Suppressor macrophage (primary cell): ENCODE data around the gene VAMP4.
"Not testable (repeated sequence)": the region's sequence is repeated elsewhere in the genome, so short reads cannot be mapped to it uniquely, and the experiment has no call there.

Experiments
- DNase-seq, 4 experiments: peaks; one replicate each; pipeline ENCODE4 v3.0.0-alpha.2; 2020 to 2022

VAMP4 gene

DNA sequence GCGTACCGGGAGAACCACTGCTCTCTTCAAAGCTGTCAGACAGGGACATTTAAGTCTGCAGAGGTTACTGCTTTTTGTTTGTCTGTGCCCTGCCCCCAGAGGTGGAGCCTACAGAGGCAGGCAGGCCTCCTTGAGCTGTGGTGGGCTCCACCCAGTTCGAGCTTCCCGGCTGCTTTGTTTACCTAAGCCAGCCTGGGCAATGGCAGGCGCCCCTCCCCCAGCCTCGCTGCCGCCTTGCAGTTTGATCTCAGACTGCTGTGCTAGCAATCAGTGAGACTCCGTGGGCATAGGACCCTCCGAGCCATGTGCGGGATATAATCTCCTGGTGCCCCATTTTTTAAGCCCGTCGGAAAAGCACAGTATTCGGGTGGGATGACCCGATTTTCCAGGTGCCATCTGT, 46.1 kb downstream of the VAMP4 start:
- not testable (repeated sequence) for DNase-seq

DNA sequence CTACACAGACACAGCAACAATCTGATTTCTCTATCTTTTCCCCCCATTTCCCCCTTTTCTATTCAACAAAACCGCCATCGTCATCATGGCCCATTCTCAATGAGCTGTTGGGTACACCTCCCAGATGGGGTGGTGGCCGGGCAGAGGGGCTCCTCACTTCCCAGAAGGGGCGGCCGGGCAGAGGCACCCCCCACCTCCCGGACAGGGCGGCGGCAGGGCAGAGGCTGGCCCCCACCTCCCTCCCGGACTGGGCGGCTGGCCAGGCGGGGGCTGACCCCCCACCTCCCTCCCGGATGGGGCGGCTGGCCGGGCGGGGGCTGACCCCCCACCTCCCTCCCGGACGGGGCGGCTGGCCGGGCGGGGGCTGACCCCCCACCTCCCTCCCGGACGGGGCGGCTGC, 48.3 kb downstream of the VAMP4 start:
- DNase-seq: not testable (repeated sequence)

DNA sequence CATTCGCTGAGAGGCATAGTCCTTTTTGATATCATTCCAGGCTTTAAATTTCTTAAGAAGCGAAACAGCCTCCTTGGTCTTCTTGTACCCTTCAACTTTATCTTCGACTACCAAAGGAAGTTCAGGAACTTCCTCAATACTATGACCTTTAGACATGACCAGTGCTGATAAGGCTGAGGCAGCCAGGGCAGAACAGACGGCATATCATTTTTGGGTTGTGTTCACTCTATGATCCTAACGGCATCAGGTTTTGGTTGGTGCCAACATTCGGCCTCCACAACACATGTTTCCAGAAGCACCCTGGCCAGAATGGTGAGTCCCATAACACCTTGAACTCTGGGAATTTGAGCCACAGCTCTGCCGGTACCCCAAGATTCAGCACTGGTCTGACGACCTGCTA, 58.0 kb downstream of the VAMP4 start:
- no peak for DNase-seq

DNA sequence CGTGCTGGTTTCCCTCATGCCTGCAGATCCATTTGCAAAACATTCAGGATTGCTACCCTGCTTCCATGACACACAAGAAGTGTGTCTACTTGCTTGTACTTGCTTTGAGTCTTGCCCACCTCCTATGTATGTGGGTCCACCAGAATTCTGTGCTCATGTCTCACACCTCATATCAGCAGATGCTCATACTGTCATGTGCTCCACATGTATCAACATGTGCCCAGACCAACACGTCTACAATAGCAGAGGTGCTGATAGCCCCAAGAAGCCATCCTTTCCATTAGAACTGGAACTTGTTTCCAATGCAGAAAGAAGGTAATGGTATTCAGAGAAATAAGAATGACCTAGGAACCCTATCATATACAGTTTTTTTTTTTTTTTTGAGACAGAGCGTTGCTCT, 61.5 kb downstream of the VAMP4 start:
- DNase-seq: no peak

DNA sequence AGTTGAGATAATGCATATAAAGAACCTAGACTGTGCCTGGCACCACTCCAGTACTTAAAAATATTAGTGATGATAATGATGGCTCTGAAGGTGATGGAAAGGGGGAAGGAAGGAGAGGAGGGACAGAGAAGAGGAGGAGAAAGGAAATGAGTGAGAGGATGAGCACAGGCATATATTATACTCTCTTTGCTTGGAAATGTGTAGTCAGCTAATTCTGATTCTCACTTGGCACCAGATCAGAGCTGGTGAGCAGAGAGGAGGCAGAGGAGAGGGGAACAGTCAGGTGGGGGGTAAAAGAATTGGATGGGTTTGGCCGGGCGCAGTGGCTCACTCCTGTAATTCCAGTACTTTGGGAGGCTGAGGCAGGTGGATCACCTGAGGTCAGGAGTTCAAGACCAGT, 65.0 kb downstream of the VAMP4 start:
- no peak for DNase-seq

DNA sequence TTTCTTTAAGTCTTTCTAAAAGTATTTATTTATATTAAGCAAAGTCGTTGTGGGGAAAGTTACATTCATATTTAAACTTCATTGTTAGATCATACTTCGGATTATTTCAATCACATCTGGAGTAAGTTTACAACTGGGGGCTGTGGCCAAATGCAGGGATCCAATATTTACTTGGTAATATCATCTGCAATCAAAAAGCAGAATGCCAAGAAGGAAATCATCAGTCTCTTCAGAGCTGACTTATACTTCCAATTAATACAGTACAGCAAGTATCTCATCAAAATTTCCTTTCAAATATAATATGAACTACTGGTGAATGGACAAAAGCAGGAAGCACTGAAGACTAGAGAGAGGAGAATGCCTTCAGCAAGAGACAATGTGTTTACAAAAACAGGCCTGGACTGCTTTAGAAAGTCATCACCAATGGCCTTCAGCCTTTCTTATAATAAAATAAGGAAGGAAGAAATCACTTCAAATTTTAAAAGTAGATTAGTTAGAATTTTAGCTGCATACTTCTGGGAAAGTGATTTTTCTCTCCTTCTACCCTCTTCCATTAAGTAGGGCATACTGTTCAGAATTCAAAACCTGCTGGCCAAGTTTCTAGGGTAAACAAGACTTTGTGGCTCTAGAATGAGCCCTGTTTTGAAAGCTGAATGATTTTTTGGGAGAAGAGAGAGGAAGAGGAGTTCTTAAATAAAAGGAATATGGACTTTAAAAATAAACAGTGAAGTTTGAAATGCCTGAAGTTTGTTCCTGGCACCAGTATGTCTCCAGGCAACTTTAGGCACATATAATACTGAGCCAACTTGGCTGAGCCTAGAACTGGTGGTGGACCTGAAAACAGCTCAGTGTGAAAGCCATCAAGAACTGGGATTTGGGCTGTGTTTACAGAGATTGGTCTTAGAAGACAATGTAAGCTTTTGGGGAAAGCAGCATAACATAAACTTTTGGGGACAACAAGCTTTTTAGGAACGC, 67.1 kb downstream of the VAMP4 start:
- no peak for DNase-seq

DNA sequence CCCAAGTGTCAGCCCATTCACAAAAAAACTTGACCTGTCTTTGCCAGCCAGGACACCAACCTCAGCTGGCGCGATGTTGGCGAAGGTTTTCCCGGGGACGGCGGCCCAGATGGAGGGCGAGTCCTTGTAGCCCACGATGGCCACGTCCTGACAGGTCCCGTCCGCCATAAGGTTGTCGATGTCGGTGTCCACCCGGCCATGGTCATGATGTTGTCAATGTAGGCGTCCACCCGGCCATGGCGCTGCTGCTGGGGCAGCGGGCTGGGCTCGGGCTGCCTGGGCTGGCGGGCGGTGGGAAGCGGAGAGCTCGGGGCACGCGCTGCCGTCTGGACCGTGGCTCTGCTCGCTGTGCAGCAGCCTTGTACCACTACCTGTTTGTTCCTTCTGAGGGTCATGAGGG, 71.1 kb downstream of the VAMP4 start:
- no peak for DNase-seq

DNA sequence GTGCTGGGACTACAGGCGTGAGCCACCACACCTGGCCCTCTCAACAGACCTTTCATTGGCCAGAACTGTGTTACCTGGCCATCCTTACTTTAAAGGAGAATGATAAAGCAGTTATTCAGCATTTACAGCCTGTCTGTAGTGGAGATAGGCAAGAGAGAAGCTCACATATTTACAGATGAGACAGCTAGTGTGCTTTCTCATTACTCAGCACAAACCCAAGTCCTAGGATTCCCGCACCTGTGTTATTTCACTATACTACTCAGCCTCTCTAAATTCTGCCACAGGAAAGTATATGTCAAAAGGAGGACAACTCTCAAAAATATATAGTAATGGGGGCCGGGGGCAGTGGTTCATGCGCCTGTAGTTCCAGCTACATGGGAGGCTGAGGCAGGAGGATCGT, 73.5 kb downstream of the VAMP4 start:
- DNase-seq: no peak

DNA sequence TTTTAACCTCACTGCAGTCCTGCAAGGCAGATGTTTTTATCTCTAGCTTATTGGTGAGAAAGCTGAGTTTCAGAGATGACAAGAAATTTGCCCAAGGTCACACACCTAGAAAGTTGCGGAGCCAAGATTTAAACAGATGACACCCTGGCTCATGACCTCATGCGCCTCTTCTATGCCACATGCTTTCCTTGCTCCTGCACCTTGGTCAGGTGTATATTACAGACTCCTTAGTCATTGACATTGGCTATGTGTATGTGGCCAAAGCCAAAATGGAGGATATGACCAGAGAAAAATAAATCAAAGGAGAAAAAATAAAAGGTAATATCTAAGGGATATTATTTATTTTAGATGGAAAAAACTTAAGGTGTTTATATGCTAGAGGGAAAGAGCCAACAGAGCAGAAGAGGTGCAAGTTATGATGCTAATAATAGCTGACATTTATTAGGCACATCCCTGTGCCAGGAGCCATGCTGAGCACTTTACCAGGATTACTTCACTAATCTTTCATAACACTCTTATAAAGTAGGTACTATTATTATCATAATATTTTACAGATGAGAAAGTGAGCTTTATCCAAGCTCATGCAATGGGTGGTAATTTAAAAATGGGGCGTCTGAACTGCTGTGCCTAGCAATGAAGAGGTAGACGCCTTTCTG, 75.6 kb downstream of the VAMP4 start:
- DNase-seq: no peak

DNA sequence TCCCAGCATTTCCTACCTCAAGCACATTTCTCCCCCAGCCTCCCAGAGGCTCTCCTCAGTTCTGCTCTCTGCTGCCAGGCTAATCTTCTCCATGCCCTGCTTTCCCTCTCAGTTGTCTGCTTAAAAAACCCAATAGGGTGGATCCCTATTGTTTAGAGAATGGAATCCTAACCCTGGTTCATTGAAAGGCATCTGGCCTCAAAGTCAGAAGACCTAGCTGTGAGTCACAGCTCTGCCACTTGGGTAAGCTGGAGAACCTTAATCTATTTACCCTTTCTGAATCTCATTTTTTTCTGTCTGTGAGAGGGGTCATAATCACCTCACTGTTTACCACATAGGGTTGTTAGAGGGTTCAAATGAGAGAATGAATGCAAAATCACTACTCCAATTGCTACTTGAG, 76.9 kb downstream of the VAMP4 start:
- no peak for DNase-seq

DNA sequence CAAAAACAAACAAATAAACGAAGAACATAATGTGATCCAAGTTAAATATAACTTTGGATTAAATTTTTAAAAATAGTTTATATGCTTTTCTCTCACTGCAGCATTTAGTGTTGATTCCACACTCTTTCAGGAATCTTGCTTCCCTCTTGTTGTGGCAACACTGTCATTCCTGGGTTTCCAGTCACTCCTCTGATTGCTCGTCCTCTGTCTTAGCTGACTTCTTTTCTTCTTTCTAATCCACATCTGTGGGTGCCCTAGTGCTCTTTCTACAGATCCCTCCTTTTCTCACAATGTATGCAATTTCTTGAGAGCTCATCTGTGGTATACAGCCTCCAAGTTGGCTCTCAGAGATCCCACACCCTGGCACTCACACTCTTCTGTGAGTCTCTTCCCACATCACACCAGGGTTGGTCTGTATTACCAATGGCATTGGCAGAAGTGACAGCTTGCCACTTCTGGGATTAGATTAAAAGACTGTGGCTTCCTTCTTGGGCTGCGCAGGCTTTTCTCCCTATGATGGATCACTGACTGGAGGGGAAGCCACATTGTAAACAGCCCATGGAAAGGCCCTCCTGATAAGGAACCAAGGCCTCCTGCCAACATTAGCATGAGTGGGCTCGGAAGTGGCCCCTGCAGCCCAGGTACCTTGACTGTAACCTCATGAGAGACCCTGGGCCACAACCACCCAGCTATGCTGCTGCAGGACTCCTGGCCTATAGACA, 77.8 kb downstream of the VAMP4 start:
- no peak for DNase-seq

DNA sequence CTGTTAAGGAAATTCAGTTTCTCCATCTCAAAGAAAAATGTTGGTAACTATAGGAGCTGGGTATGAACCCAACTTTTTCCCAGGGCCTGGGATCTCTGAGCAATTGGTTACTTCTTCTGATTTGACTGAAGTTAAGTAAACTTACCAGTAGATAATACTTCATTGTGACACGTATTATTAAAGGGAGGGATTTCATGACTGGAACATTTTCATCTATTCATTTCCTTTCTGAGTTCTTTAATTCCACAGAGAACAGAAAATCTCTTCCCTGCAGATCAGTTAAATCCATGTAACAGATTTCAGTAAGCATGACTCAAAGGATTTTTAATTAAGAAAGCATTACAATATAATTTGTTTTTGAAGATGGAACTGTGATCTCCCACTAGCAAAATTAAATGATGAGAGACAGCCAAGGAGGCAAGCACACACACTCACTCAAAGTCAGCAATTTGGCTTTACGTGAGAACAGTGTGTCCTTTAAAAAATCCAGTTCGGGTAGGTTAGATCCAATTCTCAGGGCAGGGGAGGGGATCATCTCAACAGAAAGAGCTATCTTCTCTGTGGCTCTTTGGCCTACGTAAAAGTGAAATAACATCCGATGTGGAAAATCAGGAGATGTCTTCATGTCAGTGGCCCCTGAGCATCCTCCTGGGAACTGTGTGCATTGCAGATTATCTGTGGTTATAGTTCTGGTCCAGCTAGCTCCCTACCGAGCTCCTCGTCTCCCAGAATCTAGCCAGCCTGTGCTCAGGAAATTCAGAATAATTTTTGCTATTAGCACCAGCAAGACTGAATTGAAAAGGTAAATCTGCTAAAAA, 78.6 kb downstream of the VAMP4 start:
- DNase-seq: no peak

DNA sequence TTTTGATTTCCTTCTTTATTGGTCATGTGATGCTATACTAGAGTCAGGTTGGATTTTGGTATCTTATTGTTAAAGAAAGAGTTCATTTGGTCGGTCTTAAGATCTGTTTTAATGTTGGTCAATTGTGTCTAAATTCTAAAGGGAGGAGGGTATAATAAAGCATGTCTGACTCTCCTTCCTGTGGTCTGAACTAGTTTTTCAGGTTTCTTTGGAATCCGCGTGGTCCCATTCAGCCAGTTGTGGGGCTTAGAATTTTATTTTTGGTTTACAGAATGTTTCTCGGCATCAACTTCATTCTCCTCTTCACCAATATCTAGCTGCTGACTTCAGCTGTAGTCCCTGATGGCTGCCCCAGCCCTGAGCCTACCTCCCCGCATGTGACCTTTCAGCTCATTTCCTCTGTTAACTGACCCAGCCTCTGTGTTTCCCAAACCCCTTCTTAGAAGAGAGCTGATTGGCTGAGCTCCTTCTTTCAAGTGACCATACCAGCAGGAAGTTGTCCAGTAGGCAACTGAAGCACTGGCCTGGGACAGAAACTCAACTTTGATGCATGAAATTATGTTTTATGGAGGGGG, 80.7 kb downstream of the VAMP4 start:
- DNase-seq: no peak

DNA sequence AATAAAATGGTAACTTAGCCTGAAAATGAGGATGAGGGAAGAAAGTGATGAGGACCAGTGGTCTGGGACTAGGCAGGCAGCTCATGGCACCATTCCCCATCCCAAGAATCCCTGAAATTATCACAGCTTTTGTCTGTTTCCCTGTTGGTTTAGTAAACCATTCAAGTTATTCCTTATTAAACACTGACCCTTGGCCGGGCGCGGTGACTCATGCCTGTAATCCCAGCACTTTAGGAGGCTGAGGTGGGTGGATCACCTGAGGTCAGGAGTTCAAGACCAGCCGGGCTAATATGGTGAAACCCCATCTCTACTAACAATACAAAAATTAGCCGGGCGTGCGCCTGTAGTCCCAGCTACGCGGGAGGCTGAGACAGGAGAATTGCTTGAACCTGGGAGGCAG, 85.7 kb downstream of the VAMP4 start:
- not testable (repeated sequence) for DNase-seq

DNA sequence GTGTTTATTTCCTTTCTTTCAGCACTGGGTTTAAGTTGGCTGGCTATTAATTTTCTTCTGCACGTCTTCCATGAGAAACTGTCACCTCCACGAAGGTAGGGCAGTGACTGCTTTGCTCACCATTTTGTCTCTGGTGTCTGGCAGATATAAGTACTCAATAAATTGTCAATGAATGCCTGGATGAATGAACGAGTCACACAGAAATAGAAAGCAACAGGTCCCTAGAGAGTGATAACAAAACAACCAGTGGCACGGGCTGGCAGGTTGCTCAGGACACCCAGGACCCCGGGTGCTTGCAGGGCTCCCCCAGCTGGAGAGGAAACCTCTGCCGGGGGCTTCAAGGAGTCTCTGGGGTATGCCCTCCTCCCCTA, 86.1 kb downstream of the VAMP4 start:
- DNase-seq: no peak

DNA sequence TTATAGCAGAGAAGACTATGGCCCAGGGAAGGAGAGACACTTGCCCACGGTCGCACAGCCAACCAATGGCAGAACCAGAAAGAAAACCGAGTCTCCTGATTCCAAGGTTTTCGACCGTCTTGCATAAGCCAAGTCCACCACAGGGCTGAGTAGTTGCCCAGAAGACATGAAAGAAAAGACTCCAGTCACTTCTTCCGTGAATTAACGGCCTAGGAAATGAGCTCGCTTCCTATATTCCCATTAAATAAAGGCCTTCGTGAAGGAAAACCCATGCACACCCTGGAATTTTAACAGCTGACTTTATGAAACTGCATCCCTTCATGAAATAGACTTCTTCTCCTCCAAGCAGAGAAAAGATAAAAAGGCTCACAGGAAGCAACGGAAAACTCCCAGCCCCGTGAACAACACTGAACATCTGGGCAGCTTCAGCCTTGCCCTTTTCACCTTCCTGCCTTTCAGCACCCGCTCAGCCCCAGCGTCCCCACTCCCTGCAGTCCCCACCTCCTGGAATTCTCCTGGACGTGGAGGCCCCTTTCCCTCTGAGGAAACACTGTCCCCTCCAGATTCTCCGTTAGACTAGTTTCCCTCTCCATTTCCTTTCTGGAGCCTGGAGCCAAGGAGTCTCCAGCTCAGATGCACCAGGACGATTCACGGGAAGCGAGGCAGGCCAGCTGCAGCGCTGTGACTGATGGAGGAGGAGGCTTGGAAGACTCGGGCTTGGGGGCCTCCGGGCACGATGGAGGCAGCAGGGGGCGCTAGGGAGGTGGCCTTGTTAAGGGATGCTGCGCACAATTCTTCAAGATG, 86.7 kb downstream of the VAMP4 start:
- DNase-seq: peak; percentile 58 to 87 (median 73)

DNA sequence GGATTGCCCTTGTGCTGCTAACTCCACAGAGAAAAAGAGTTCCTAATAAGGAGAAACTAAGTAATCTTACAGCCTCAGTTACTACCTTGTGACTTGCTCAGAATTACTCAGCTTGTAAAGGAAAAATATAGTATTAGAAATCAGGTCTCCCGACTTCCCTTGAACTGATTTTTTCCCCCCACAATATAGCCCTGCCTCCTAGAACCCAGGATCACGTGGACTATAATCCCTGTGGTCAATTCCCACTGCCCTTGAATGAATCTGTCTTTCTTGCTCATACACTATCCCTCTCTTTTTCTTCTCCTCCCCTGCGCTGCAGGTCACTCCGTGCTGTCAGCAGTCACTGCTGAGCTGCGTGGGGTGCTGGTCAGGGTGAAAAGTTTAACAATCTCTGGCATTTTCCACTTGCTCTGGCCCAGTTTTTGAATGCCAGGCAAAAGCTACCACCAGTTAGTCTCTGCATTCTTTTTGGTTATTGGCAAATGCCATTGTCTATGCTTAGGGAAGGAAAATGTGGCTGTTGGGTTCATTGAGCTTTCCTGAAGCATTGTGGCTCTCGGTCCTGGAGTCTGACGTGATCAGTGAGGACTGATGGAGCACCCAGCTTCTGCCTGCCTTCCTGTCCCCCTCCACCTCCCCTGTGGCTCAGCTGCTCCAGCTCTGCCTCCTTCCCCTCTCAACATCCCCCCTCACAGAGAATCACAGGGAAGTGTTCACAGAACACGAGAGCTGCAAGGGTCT, 87.5 kb downstream of the VAMP4 start:
- DNase-seq: no peak

DNA sequence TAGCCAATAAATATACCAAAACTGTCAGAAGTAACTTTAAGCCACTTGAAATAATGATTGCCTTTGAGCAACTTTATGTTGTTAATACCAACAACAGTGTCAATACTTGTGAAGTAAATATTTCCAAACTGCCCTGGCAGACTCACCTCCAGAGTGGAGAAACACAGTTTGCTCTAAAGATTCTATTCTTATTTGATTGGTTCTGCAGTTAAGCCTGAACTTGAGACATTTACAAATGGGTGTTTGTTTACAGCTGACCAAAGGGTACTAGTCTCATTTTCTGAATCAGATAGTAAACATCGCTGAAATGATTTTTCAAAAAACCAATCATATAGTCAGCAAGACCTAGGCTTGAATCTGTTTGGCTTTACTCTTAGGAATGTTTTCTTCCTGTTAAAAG, 88.1 kb downstream of the VAMP4 start:
- DNase-seq: no peak

DNA sequence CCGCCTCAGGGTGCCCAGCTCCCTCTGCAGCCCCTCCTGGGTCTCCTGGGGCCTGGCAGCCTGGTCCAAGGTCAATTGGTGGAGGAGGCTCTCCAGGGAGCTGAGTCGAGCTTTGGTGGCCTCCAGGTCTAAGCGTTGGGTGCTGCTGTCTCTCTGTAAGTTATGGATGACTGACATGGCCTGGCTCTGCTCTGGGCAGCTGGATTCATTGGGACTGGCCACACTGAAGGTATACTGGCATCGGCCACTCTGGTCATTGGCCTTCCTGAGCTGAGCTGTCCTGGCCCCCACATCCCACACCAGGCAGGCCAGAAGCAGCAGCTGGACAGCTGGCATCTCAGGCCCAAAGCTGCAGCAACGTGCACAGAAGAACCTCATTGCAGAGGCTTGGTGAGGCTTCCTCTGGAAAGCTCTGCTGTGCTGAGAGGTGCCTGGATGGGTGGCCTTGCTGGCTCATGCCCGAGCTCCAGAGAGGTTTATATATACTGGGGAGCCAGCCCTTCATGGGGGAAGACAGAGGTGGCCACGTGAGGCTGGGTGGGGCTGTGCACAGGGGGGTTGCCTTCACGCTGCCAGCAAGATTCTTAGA, 89.5 kb downstream of the VAMP4 start, which contains the start of gene MYOC:
TSS of gene MYOC (minus strand) at position 455 of the 589 bp plus-strand sequence. CDS start at position 378, 77 bp downstream.
- no peak for DNase-seq
